Skeletal muscle satellite cell (primary cell): Measurements from ENCODE around the gene FAM53B.

Source experiments
- H3K27me3 ChIP-seq: 2 replicates; pipeline ENCODE4 v1.7.0; 2013; ENCODE audit warnings: low read length; ENCODE audit not compliant: control insufficient read depth, insufficient read depth
- H3K36me3 ChIP-seq: 2 replicates; pipeline ENCODE4 v1.7.0; 2013; ENCODE audit warnings: mild to moderate bottlenecking, control low read depth, low read length; ENCODE audit not compliant: insufficient read depth
- H3K4me1 ChIP-seq: 2 replicates; pipeline ENCODE4 v1.7.0; 2013; ENCODE audit warnings: low read length; ENCODE audit not compliant: control insufficient read depth, insufficient read depth
- H3K4me2 ChIP-seq: 2 replicates; pipeline ENCODE4 v1.7.0; 2013; ENCODE audit warnings: mild to moderate bottlenecking, low read length
- H3K4me3 ChIP-seq: 2 replicates; pipeline ENCODE4 v1.7.0; 2013; ENCODE audit warnings: low read length
- H3K9ac ChIP-seq: 2 replicates; pipeline ENCODE4 v1.7.0; 2013; ENCODE audit warnings: mild to moderate bottlenecking, low read depth, low read length, moderate library complexity
- H3K9me3 ChIP-seq: replicated peaks from 2 replicates; pipeline ENCODE4 v1.7.0; 2013; ENCODE audit warnings: mild to moderate bottlenecking, control low read depth, low read length

Gene FAM53B

GRCh38 chr10:124596116-124596785, 147.9 kb downstream of the FAM53B start:
- Histone ChIP-seq H3K9me3 (peaks cover 5% of the 10 kb centered on the region), H3K4me3 (no peak overlapping the region), H3K36me3 (no peaks in the 10 kb centered on the region), H3K4me2 (no peak overlapping the region), H3K4me1 (no peaks in the 10 kb centered on the region), H3K27me3 (peaks cover 4% of the 10 kb centered on the region), H3K9ac (no peak overlapping the region)

GRCh38 chr10:124595143-124595883, 148.9 kb downstream of the FAM53B start:
- no peaks in the 10 kb centered on the region for H3K4me1 ChIP-seq

GRCh38 chr10:124594240-124594639, 149.9 kb downstream of the FAM53B start:
- Histone ChIP-seq H3K9me3 (peaks cover 6% of the 10 kb centered on the region), H3K4me1 (peaks cover 4% of the 10 kb centered on the region), H3K27me3 (peaks cover 4% of the 10 kb centered on the region), H3K36me3 (no peaks in the 10 kb centered on the region), H3K9ac (no peak overlapping the region), H3K4me2 (no peak overlapping the region), H3K4me3 (no peak overlapping the region)

More at GRCh38 chr10:124595143-124595883, 148.9 kb downstream of the FAM53B start:
- Histone ChIP-seq H3K4me3 (no peak overlapping the region), H3K4me2 (no peak overlapping the region), H3K9ac (no peak overlapping the region), H3K9me3 (peaks cover 6% of the 10 kb centered on the region), H3K36me3 (no peaks in the 10 kb centered on the region), H3K27me3 (peaks cover 4% of the 10 kb centered on the region)

- Histone ChIP-seq H3K4me3 (no peak overlapping the region), H3K9me3 (peaks cover 6% of the 10 kb centered on the region), H3K36me3 (no peaks in the 10 kb centered on the region), H3K27me3 (peaks cover 10% of the 10 kb centered on the region), H3K9ac (no peak overlapping the region), H3K4me2 (no peak overlapping the region), H3K4me1 (peaks cover 11% of the 10 kb centered on the region)
These were observed 150.7 kb downstream of the FAM53B start for GRCh38 chr10:124593431-124593985.

GRCh38 chr10:124592736-124593430, 151.3 kb downstream of the FAM53B start:
- Histone ChIP-seq H3K9me3 (peaks cover 6% of the 10 kb centered on the region), H3K9ac (no peak overlapping the region), H3K4me3 (no peak overlapping the region), H3K36me3 (no peaks in the 10 kb centered on the region), H3K4me1 (peaks cover 13% of the 10 kb centered on the region), H3K27me3 (peaks cover 10% of the 10 kb centered on the region), H3K4me2 (no peak overlapping the region)

- Histone ChIP-seq H3K36me3 (no peaks in the 10 kb centered on the region), H3K9me3 (peaks cover 6% of the 10 kb centered on the region), H3K4me3 (no peak overlapping the region), H3K27me3 (peaks cover 10% of the 10 kb centered on the region), H3K9ac (no peak overlapping the region), H3K4me1 (peaks cover 13% of the 10 kb centered on the region), H3K4me2 (no peak overlapping the region)
These were observed 152.1 kb downstream of the FAM53B start for GRCh38 chr10:124592101-124592500.

- H3K36me3 ChIP-seq = no peaks in the 10 kb centered on the region
- H3K9ac ChIP-seq = no peak overlapping the region
- peaks cover 6% of the 10 kb centered on the region for H3K9me3 ChIP-seq
- peaks cover 10% of the 10 kb centered on the region for H3K27me3 ChIP-seq
- H3K4me1 ChIP-seq = peaks cover 13% of the 10 kb centered on the region
- no peak overlapping the region for H3K4me3 ChIP-seq
- H3K4me2 ChIP-seq = no peak overlapping the region
These were observed 153.1 kb downstream of the FAM53B start for GRCh38 chr10:124591123-124591495.

- peaks cover 6% of the 10 kb centered on the region for H3K9me3 ChIP-seq
- peaks cover 13% of the 10 kb centered on the region for H3K4me1 ChIP-seq
- no peak overlapping the region for H3K9ac ChIP-seq
- H3K4me3 ChIP-seq = no peak overlapping the region
- no peak overlapping the region for H3K4me2 ChIP-seq
- H3K27me3 ChIP-seq = peaks cover 10% of the 10 kb centered on the region
- no peaks in the 10 kb centered on the region for H3K36me3 ChIP-seq
These were observed 153.7 kb downstream of the FAM53B start for GRCh38 chr10:124590216-124591122.

- H3K27me3 ChIP-seq = peaks cover 10% of the 10 kb centered on the region
- H3K4me3 ChIP-seq = no peak overlapping the region
- peak overlapping the region; percentile 59 for H3K4me2 ChIP-seq
- no peaks in the 10 kb centered on the region for H3K36me3 ChIP-seq
- peaks cover 13% of the 10 kb centered on the region for H3K4me1 ChIP-seq
- peak overlapping the region; percentile 24 for H3K9ac ChIP-seq
- H3K9me3 ChIP-seq = peaks cover 6% of the 10 kb centered on the region
These were observed 154.6 kb downstream of the FAM53B start for GRCh38 chr10:124589491-124590041.

- peaks cover 13% of the 10 kb centered on the region for H3K4me1 ChIP-seq
- no peak overlapping the region for H3K9ac ChIP-seq
- peaks cover 6% of the 10 kb centered on the region for H3K9me3 ChIP-seq
- no peak overlapping the region for H3K4me3 ChIP-seq
- H3K4me2 ChIP-seq = no peak overlapping the region
- H3K27me3 ChIP-seq = peaks cover 10% of the 10 kb centered on the region
- H3K36me3 ChIP-seq = no peaks in the 10 kb centered on the region
These were observed 155.3 kb downstream of the FAM53B start for GRCh38 chr10:124588736-124589490.
